H9 (cell line): Measurements from ENCODE around the gene GH2. TPM values are rescaled to one million over a fixed set of nuclear protein-coding genes. Genes with fewer than 3 reads are reported as not detected.

ENCODE experiments used
- DNase-seq: peaks from one replicate; pipeline ENCODE4 v3.0.0-alpha.2; 2017
- H2AFZ ChIP-seq: one replicate; pipeline ENCODE4 v1.6.1; 2013; ENCODE audit warnings: mild to moderate bottlenecking, low read length, control low read depth, moderate library complexity
- H2AK5ac ChIP-seq: 2 replicates; pipeline ENCODE4 v1.6.1; 2013; ENCODE audit warnings: low read length, control low read depth, mixed read lengths; ENCODE audit not compliant: insufficient read length
- H2BK120ac ChIP-seq: one replicate; pipeline ENCODE4 v1.6.1; 2013; ENCODE audit warnings: low read depth, mild to moderate bottlenecking, low read length, control low read depth, inconsistent platforms; ENCODE audit not compliant: poor library complexity, severe bottlenecking
- H2BK12ac ChIP-seq: 2 replicates; pipeline ENCODE4 v1.6.1; 2013; ENCODE audit warnings: low read length, control low read depth, mixed read lengths, low read depth; ENCODE audit not compliant: insufficient read length
- H2BK15ac ChIP-seq: 2 replicates; pipeline ENCODE4 v1.6.1; 2013; ENCODE audit warnings: low read depth, low read length, control low read depth
- H2BK20ac ChIP-seq: one replicate; pipeline ENCODE4 v1.6.1; 2013; ENCODE audit warnings: low read depth, mild to moderate bottlenecking, low read length, control low read depth, inconsistent platforms; ENCODE audit not compliant: poor library complexity, severe bottlenecking
- H2BK5ac ChIP-seq: 2 replicates; pipeline ENCODE4 v1.6.1; 2013; ENCODE audit warnings: low read length, control low read depth, mixed read lengths; ENCODE audit not compliant: insufficient read length
- H3K14ac ChIP-seq: 2 replicates; pipeline ENCODE4 v1.6.1; 2013; ENCODE audit warnings: low read length, control low read depth; ENCODE audit not compliant: insufficient read depth
- H3K18ac ChIP-seq: 2 replicates; pipeline ENCODE4 v1.6.1; 2013; ENCODE audit warnings: low read depth, mild to moderate bottlenecking, mixed read lengths, low read length, control low read depth; ENCODE audit not compliant: insufficient read length
- H3K23ac ChIP-seq: 2 replicates; pipeline ENCODE4 v1.6.1; 2013; ENCODE audit warnings: low read length, control low read depth, mixed read lengths, low read depth; ENCODE audit not compliant: insufficient read length
- H3K23me2 ChIP-seq: 2 replicates; pipeline ENCODE4 v1.6.1; 2013; ENCODE audit warnings: low read depth, mild to moderate bottlenecking, mixed read lengths, low read length, control low read depth; ENCODE audit not compliant: insufficient read length, poor library complexity, severe bottlenecking
- H3K27ac ChIP-seq: 2 replicates; pipeline ENCODE4 v1.5.1; 2013; ENCODE audit warnings: low read length, control low read depth, mixed read lengths, low read depth; ENCODE audit not compliant: insufficient read length
- H3K27me3 ChIP-seq: 2 replicates; pipeline ENCODE4 v1.6.1; 2013; ENCODE audit warnings: low read length, control low read depth, inconsistent platforms; ENCODE audit not compliant: insufficient read depth
- H3K4ac ChIP-seq: 2 replicates; pipeline ENCODE4 v1.6.1; 2013; ENCODE audit warnings: low read depth, mild to moderate bottlenecking, control low read depth, inconsistent platforms, low read length, moderate library complexity
- H3K4me1 ChIP-seq: 2 replicates; pipeline ENCODE4 v1.6.1; 2013; ENCODE audit warnings: low read length, control low read depth, inconsistent platforms; ENCODE audit not compliant: insufficient read depth
- H3K4me2 ChIP-seq: 2 replicates; pipeline ENCODE4 v1.6.1; 2013; ENCODE audit warnings: low read length, control low read depth, mixed read lengths; ENCODE audit not compliant: insufficient read length, insufficient read depth
- H3K56ac ChIP-seq: 2 replicates; pipeline ENCODE4 v1.6.1; 2013; ENCODE audit warnings: low read depth, mild to moderate bottlenecking, mixed read lengths, low read length, control low read depth; ENCODE audit not compliant: insufficient read length
- H3K79me1 ChIP-seq: 2 replicates; pipeline ENCODE4 v1.6.1; 2013; ENCODE audit warnings: low read depth, mild to moderate bottlenecking, moderate library complexity, low read length, control low read depth, inconsistent platforms; ENCODE audit not compliant: insufficient read depth, poor library complexity, severe bottlenecking
- H3K79me2 ChIP-seq: 2 replicates; pipeline ENCODE4 v1.6.1; 2013; ENCODE audit warnings: low read length, control low read depth, inconsistent platforms; ENCODE audit not compliant: insufficient read depth
- H3K9ac ChIP-seq: 2 replicates; pipeline ENCODE4 v1.6.1; 2013; ENCODE audit warnings: low read length, control low read depth, mixed read lengths; ENCODE audit not compliant: insufficient read length; ENCODE audit errors: extremely low read depth
- H3K9me3 ChIP-seq: one replicate; pipeline ENCODE4 v1.6.1; 2013; ENCODE audit warnings: low read depth, low read length, inconsistent platforms; ENCODE audit not compliant: control insufficient read depth
- H3T11ph ChIP-seq: one replicate; pipeline ENCODE4 v1.6.1; 2013; ENCODE audit warnings: mild to moderate bottlenecking, low read length, control low read depth, inconsistent platforms
- H4K20me1 ChIP-seq: one replicate; pipeline ENCODE4 v1.6.1; 2013; ENCODE audit not compliant: control insufficient read depth, insufficient read length, insufficient read depth
- H4K5ac ChIP-seq: 2 replicates; pipeline ENCODE4 v1.6.1; 2013; ENCODE audit warnings: low read depth, mild to moderate bottlenecking, mixed read lengths, low read length, control low read depth; ENCODE audit not compliant: insufficient read length
- H4K8ac ChIP-seq: replicated peaks from 2 replicates; pipeline ENCODE4 v1.6.1; 2013; ENCODE audit warnings: low read length, control low read depth, mixed read lengths, low read depth; ENCODE audit not compliant: insufficient read length
- H4K91ac ChIP-seq: 2 replicates; pipeline ENCODE4 v1.6.1; 2013; ENCODE audit warnings: low read depth, mild to moderate bottlenecking, moderate library complexity, mixed read lengths, low read length, control low read depth; ENCODE audit not compliant: insufficient read length
- H3K27ac Mint-ChIP-seq, 3 experiments: 2 replicates in 2 of 3; 3 replicates in 1 of 3; pipeline ENCODE4 v1.8.0; 2020 to 2021; ENCODE audit warnings: mixed read lengths in 3 of 3, mild to moderate bottlenecking in 1 of 3, moderate library complexity in 1 of 3
- H3K27me3 Mint-ChIP-seq: 2 replicates; pipeline ENCODE4 v1.8.0; 2021; ENCODE audit warnings: low read depth, mild to moderate bottlenecking, moderate library complexity, mixed read lengths
- H3K36me3 Mint-ChIP-seq, 3 experiments: 2 replicates in 2 of 3; 3 replicates in 1 of 3; pipeline ENCODE4 v1.8.0; 2020 to 2021; ENCODE audit warnings: low read depth in 3 of 3, mixed read lengths in 3 of 3; ENCODE audit not compliant: insufficient read depth in 1 of 3
- H3K4me1 Mint-ChIP-seq, 2 experiments: 2 replicates each; pipeline ENCODE4 v1.8.0; 2020; ENCODE audit warnings: mixed read lengths in 2 of 2
- H3K4me3 Mint-ChIP-seq, 2 experiments: 2 replicates in 1 of 2; 3 replicates in 1 of 2; pipeline ENCODE4 v1.8.0; 2020 to 2021; ENCODE audit warnings: mild to moderate bottlenecking in 2 of 2, mixed read lengths in 2 of 2, moderate library complexity in 1 of 2
- H3K9me3 Mint-ChIP-seq, 2 experiments: 2 replicates in 1 of 2; 3 replicates in 1 of 2; pipeline ENCODE4 v1.8.0; 2020; ENCODE audit warnings: mild to moderate bottlenecking in 2 of 2, mixed read lengths in 2 of 2, moderate library complexity in 1 of 2
- WGBS: extraction: QIAGEN DNeasy Blood & Tissue Kit; methylation state at CpG from one replicate; pipeline ENCODE4 v1.1.7; 2013; ENCODE audit warnings: missing lambda C conversion rate, low lambda C conversion rate, mixed read lengths; ENCODE audit not compliant: insufficient read length; ENCODE audit errors: extremely low coverage; 5-methylcytosine and 5-hydroxymethylcytosine counted together
- total RNA-seq: library from RNA; stranded (reverse); gene quantifications from 2 replicates; pipeline ENCODE4 v1.2.1, GENCODE V29; 2021
- TF ChIP-seq, protein P1 (sequence below): fragments of 200-600 bp; sonication (generic); conservative IDR thresholded peaks from 3 replicates; pipeline ENCODE4 v1.8.0; 2021; ENCODE audit warnings: antibody characterized with exemption, mild to moderate bottlenecking

Gene GH2
- total RNA-seq, 1 experiment from 2014 or later, result 0.77 TPM

DNA sequence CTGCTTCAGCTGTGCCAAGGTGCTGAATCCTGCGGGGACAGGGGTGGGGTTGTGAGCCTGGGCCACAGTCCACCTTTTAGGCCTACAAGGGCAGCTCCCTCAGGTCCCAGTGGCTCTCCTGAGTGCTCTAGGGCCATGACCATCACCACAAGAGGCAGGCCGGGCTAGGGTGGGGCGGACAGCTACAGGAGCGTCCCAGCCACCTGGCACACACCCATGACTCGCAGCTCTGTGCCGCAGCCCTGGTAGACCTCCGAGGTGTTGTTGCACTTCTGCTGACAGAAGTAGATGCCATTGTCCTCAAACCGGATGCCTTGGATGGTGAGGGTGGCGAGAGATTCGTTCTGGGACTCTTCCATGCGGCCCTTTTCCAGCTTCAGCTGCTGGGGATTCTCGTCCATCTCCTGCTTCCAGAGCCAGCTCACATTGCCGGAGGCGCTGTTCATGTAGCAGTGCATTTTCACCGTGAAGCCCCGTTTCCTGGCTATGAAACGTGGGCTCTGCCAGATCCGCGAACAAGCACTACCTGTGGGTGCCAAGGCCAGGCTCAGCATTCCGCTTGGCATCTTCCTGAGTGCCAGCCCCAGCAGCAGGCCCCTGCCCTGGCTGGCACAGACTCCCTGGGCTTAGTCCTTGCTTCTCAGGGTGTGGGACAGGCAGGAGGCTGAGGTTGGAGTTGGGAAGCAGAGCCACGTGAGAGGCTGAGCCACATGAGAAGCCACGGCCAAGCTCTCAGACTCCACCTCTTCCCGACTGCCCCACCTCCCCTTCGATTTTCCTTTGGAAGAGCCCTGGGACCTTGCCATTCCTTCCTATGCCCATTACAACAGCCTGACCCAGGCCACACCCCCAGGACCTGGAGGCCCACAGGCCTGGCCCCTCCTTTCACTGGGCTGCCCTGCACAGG, 48.4 kb upstream of the GH2 start:
- no CpG with 5 or more reads among the region's 24 CpGs for WGBS
- Mint-ChIP-seq H3K4me1 (peaks cover 15 to 21% of the 10 kb centered on the region in 2 experiments), H3K9me3 (no peaks in the 10 kb centered on the region), H3K36me3 (no peaks in the 10 kb centered on the region; a peak in 1 of 7 replicates), H3K27ac (peak overlapping the region in 2 of 3 experiments; percentile 67 to 85; a peak in 4 of 7 replicates), H3K4me3 (no peak overlapping the region; a peak in 2 of 5 replicates), H3K27me3 (no peaks in the 10 kb centered on the region; the same call in 1 of the 2 replicates)
- Histone ChIP-seq H3K4ac (no peak overlapping the region), H3K9me3 (no peaks in the 10 kb centered on the region), H3K23ac (no peak overlapping the region), H2BK12ac (no peak overlapping the region), H2BK5ac (no peak overlapping the region), H2BK15ac (no peak overlapping the region), H4K8ac (no peak overlapping the region), H2BK120ac (no peak overlapping the region), H3K79me1 (no peaks in the 10 kb centered on the region), H3K4me2 (no peak overlapping the region), H4K91ac (no peak overlapping the region), H4K5ac (no peak overlapping the region), H3K56ac (no peak overlapping the region), H4K20me1 (no peaks in the 10 kb centered on the region), H3K27me3 (no peaks in the 10 kb centered on the region), H3K4me1 (no peaks in the 10 kb centered on the region; the same call in 1 of the 2 replicates), H3K14ac (no peak overlapping the region), H2AFZ (no peak overlapping the region), H3K79me2 (no peaks in the 10 kb centered on the region), H2AK5ac (no peak overlapping the region), H2BK20ac (no peak overlapping the region), H3K18ac (no peak overlapping the region), H3K23me2 (no peaks in the 10 kb centered on the region), H3K27ac (no peak overlapping the region), H3T11ph (no peak overlapping the region), H3K9ac (no peak overlapping the region)
- TF ChIP-seq, protein P1, sequence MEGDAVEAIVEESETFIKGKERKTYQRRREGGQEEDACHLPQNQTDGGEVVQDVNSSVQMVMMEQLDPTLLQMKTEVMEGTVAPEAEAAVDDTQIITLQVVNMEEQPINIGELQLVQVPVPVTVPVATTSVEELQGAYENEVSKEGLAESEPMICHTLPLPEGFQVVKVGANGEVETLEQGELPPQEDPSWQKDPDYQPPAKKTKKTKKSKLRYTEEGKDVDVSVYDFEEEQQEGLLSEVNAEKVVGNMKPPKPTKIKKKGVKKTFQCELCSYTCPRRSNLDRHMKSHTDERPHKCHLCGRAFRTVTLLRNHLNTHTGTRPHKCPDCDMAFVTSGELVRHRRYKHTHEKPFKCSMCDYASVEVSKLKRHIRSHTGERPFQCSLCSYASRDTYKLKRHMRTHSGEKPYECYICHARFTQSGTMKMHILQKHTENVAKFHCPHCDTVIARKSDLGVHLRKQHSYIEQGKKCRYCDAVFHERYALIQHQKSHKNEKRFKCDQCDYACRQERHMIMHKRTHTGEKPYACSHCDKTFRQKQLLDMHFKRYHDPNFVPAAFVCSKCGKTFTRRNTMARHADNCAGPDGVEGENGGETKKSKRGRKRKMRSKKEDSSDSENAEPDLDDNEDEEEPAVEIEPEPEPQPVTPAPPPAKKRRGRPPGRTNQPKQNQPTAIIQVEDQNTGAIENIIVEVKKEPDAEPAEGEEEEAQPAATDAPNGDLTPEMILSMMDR, result no peak
- DNase-seq, result peak; percentile 82
